ENCODE results near the gene MYBPH. TPM values are rescaled to one million over a fixed set of nuclear protein-coding genes. Genes with fewer than 3 reads are reported as not detected.

MYBPH gene
- total RNA-seq, 1 donor from 2014 or later, result not detected

DNA sequence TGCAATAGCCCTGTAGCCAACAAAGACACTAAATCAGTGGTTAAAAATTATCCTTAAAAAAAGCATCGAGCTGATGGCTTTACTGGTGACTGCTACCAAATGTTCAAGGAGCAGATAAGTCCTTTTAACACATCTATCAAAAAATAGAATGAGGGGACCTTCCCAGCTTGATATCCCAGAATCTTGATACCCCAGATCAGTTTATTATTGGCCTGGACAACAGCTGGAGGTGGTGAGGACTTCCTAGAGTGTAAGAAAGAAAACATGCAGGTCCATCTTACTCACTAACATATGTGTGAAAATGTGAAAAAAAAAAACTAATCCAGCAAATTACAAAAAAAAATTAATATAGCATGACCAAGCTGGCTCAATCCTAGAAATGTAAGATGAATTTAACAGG, 32.6 kb upstream of the MYBPH start:
- Mint-ChIP-seq H3K4me3 (no peak overlapping the region), H3K4me1 (no peaks in the 10 kb centered on the region), H3K36me3 (ENCODE audit: low read depth) (no peaks in the 10 kb centered on the region), H3K9me3 (no peaks in the 10 kb centered on the region), H3K27ac (no peak overlapping the region), H3K27me3 (peaks cover 19% of the 10 kb centered on the region)
- no peak for DNase-seq
- intact Hi-C loops (cut with micrococcal nuclease), result no loop called here

DNA sequence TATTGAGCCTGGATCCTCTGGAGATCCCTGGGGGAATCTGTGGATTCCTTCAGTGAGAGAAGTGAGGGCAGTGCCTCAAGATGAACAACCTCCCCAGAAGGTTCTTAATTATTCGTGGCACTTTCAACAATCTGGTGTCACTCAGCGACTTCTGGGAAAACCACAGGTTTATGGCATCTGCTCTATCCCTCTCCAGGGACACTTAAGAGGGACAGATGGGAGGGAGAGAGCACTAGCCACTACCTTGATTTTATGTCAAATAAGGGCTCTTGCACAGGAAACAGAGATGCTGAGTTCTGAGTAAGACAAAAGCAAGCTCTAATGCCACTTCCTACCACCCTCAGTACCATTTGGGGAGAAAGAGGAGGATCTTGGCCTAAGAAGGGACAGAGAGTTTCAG, 32.1 kb upstream of the MYBPH start:
- no peak for DNase-seq
- peaks cover 20% of the 10 kb centered on the region for H3K27me3 Mint-ChIP-seq

DNA sequence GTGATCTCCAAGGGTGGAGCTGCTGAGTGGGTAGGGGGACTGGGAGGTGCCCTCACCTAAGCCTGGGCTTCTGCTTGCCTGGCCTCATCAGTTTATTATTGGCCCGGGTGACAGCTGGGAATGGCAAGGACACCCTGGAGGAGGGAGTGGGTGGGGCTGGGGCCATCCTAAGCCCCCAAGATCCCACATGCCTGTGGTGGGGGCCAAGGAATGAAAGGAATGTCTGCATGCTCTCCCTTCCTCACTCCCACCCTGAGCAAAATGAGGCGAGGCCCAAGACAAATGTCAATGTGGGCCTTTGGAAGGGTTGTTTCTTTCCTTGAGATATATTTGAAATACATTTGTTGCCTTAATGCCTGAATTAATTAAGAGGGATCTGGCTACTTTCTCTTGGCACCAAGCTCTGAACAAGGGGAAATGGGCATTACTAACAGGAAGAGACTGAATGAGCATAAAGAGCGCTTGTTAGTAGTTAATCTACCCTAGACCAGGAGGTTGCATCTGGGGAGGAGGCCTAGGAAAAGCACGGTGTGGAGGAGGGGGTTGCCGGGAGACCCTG, 30.6 kb upstream of the MYBPH start:
- Mint-ChIP-seq H3K4me1 (no peaks in the 10 kb centered on the region), H3K9me3 (no peaks in the 10 kb centered on the region), H3K36me3 (ENCODE audit: low read depth) (no peaks in the 10 kb centered on the region), H3K27ac (no peak overlapping the region), H3K27me3 (peaks cover 22% of the 10 kb centered on the region), H3K4me3 (no peak overlapping the region)
- intact Hi-C loops (cut with micrococcal nuclease), result no loop called here
- no peak for DNase-seq

More for the DNA sequence above, 32.1 kb upstream of the MYBPH start:
- intact Hi-C loops (cut with micrococcal nuclease), result no loop called here
- H3K27ac Mint-ChIP-seq, result no peak overlapping the region
- H3K4me3 Mint-ChIP-seq, result no peak overlapping the region
- no peaks in the 10 kb centered on the region for H3K4me1 Mint-ChIP-seq
- no peaks in the 10 kb centered on the region for H3K36me3 Mint-ChIP-seq (ENCODE audit: low read depth)
- H3K9me3 Mint-ChIP-seq, result no peaks in the 10 kb centered on the region

GRCh38 chr1:203204756-203205155, 29.1 kb upstream of the MYBPH start:
- peaks cover 25% of the 10 kb centered on the region for H3K27me3 Mint-ChIP-seq
- H3K9me3 Mint-ChIP-seq, result no peaks in the 10 kb centered on the region
- intact Hi-C loops (cut with micrococcal nuclease), result no loop called here
- H3K4me3 Mint-ChIP-seq, result no peak overlapping the region
- no peaks in the 10 kb centered on the region for H3K4me1 Mint-ChIP-seq
- H3K36me3 Mint-ChIP-seq (ENCODE audit: low read depth), result no peaks in the 10 kb centered on the region
- no peak for DNase-seq
- H3K27ac Mint-ChIP-seq, result no peak overlapping the region

DNA sequence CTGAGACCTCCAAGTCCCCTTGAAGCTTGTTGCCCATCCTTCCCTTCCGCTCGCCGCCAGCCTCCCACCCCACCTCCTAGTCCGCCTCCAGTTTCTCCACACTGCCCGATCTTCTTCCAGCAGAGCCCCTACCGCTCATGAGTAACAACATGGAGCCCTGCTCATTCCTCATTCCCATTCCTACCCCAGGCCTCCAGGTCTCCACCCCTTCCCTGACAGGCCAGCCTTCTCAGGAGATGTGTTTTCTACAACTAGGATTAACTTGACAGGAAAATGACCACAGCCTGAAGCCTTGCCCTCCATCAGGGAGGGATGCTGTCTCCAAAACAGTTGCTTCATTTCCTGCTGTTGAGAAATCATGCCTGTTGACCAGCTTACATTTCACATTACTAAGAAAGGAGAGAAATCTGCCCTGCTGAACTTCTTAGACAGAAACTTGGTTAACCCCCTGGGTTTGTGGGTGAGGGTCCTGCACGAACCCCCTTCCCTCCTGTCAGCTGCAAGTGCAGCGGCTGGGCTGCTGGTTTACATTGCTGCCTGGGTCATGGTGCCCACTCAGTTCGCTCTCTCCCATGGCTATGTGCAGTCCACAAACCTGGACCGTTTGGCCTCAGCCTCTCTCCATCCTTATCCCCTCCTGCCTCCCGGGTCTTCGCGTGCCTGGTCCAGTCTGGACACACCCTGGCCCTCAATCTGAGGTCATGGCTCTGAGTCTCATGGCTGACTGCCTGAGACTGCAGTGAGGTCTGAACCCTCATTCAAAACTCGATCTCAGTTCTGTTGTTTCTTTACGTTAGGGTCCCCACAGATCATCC, 27.0 kb upstream of the MYBPH start:
- peaks cover 19% of the 10 kb centered on the region for H3K27me3 Mint-ChIP-seq
- H3K9me3 Mint-ChIP-seq, result no peaks in the 10 kb centered on the region
- no peak overlapping the region for H3K27ac Mint-ChIP-seq
- no peaks in the 10 kb centered on the region for H3K4me1 Mint-ChIP-seq
- H3K36me3 Mint-ChIP-seq (ENCODE audit: low read depth), result no peaks in the 10 kb centered on the region
- H3K4me3 Mint-ChIP-seq, result no peak overlapping the region
- intact Hi-C loops (cut with micrococcal nuclease), result no loop called here
- DNase-seq, result no peak

DNA sequence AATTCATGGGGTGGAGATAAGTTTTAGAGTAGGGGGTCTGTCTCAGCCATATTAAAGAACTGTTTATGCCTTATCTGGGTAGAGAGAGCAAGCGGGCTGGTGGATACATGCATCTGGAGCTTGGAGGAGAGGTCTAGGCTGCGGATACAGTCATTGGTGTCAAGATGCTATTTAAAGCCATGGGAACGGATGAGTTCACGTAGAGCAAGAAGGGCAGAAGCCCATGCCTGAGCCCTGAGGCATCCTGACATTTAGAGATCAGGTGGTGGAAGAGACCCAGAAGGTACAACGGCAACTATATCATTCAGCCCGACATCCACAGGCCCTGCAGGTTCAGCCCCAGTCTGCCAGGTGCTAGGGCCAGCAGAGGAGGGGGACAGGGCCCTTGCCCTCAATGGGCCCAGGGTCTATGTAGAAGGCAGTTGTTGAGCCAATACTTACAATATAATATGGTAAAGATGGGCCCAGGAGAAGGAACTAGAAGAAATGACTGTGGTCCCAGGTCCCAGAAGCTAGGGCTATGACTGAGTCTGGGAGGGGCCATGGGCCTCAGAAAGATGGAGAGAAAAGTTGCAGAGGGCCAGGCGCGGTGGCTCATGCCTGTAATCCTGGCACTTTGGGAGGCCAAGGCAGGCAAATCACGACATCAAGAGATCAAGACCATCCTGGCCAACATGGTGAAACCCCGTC, 26.0 kb upstream of the MYBPH start:
- H3K4me3 Mint-ChIP-seq, result no peak overlapping the region
- H3K4me1 Mint-ChIP-seq, result no peaks in the 10 kb centered on the region
- intact Hi-C loops (cut with micrococcal nuclease), result no loop called here
- H3K9me3 Mint-ChIP-seq, result no peaks in the 10 kb centered on the region
- H3K36me3 Mint-ChIP-seq (ENCODE audit: low read depth), result no peaks in the 10 kb centered on the region
- H3K27ac Mint-ChIP-seq, result no peak overlapping the region
- H3K27me3 Mint-ChIP-seq, result peaks cover 19% of the 10 kb centered on the region
- no peak for DNase-seq

DNA sequence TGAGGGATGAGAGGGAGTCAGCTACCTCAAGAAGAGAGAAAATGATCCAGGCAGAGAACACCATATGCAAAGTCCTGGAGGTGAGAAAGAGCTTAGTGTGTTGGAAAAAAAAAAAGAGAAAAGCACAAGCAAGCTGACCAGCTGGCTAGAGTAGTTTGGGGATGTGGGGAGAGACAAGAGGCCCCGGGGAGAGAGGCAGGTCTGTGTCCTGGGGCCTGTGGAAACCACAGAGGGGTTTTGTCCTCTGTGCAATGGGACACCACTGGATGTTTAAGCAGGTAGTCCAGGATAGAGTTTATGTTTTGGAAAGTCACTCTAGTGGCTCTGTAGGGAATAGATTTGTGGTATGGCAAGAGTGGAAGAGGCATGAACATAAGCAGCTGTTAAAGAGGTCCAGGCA, 25.3 kb upstream of the MYBPH start:
- no peak overlapping the region for H3K4me3 Mint-ChIP-seq
- H3K27ac Mint-ChIP-seq, result no peak overlapping the region
- DNase-seq, result no peak
- no peaks in the 10 kb centered on the region for H3K9me3 Mint-ChIP-seq
- H3K36me3 Mint-ChIP-seq (ENCODE audit: low read depth), result no peaks in the 10 kb centered on the region
- H3K27me3 Mint-ChIP-seq, result peaks cover 19% of the 10 kb centered on the region
- intact Hi-C loops (cut with micrococcal nuclease), result no loop called here
- H3K4me1 Mint-ChIP-seq, result no peaks in the 10 kb centered on the region

GRCh38 chr1:203199816-203200571, 24.4 kb upstream of the MYBPH start:
- Mint-ChIP-seq H3K4me1 (no peaks in the 10 kb centered on the region), H3K4me3 (no peak overlapping the region), H3K27me3 (peaks cover 24% of the 10 kb centered on the region), H3K27ac (no peak overlapping the region), H3K9me3 (no peaks in the 10 kb centered on the region), H3K36me3 (ENCODE audit: low read depth) (no peaks in the 10 kb centered on the region)
- DNase-seq, result no peak
- intact Hi-C loops (cut with micrococcal nuclease), result no loop called here

- Mint-ChIP-seq H3K27ac (no peak overlapping the region), H3K27me3 (peaks cover 24% of the 10 kb centered on the region)
- intact Hi-C loops (cut with micrococcal nuclease), result no loop called here
These were observed 23.8 kb upstream of the MYBPH start for GRCh38 chr1:203199481-203199815.

GRCh38 chr1:203199002-203199401, 23.4 kb upstream of the MYBPH start:
- intact Hi-C loops (cut with micrococcal nuclease), result no loop called here
- Mint-ChIP-seq H3K36me3 (ENCODE audit: low read depth) (no peaks in the 10 kb centered on the region), H3K9me3 (no peaks in the 10 kb centered on the region), H3K4me3 (no peak overlapping the region), H3K27me3 (peaks cover 24% of the 10 kb centered on the region), H3K27ac (no peak overlapping the region), H3K4me1 (no peaks in the 10 kb centered on the region)
- DNase-seq, result no peak

More at GRCh38 chr1:203199481-203199815, 23.8 kb upstream of the MYBPH start:
- Mint-ChIP-seq H3K9me3 (no peaks in the 10 kb centered on the region), H3K4me3 (no peak overlapping the region), H3K36me3 (ENCODE audit: low read depth) (no peaks in the 10 kb centered on the region), H3K4me1 (no peaks in the 10 kb centered on the region)
- no peak for DNase-seq

DNA sequence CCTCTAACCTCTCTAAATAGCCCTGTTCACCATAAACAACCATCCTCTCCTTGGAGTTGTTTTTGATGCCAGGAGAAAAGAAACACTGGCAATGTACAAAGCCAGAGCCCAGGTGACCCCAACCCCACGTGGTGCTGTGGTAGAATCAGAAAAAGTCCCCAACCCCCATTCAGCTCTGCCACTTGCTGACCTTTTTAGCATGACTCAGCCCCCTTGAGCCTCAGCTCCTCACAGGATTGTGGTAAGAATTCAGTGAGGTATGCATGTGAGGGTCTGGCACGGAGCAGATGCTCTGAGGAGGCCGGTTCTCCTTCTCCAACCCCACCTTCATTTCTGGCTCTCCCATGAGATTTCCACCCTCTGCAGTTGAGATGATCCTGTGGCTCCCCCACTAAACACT, 22.0 kb upstream of the MYBPH start:
- Mint-ChIP-seq H3K27me3 (peaks cover 18% of the 10 kb centered on the region), H3K36me3 (ENCODE audit: low read depth) (no peaks in the 10 kb centered on the region), H3K27ac (no peak overlapping the region), H3K9me3 (no peaks in the 10 kb centered on the region), H3K4me1 (no peaks in the 10 kb centered on the region), H3K4me3 (no peak overlapping the region)
- DNase-seq, result no peak
- intact Hi-C loops (cut with micrococcal nuclease), result no loop called here

DNA sequence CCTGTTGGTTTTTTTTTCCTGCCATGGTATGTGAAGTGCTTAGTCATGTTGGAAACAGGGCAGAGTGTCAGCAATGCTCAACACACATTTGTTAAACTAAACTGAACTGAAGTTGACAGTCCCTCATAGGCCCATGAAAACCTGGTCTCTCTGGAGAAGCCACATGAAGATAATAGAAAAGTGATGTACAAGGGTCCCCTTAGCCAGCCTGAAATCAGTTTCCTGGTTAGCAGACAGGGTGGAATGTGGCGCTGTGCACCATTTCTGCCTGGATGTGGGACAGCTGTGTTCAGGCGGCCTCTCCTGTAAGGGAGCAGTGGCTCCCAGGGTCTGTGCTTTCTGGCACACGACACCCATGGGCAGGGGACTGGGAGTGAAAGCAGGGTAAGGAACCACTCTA, 20.7 kb upstream of the MYBPH start:
- H3K9me3 Mint-ChIP-seq, result no peaks in the 10 kb centered on the region
- intact Hi-C loops (cut with micrococcal nuclease), result no loop called here
- H3K27me3 Mint-ChIP-seq, result peaks cover 18% of the 10 kb centered on the region
- H3K27ac Mint-ChIP-seq, result no peak overlapping the region
- H3K36me3 Mint-ChIP-seq (ENCODE audit: low read depth), result no peaks in the 10 kb centered on the region
- no peak overlapping the region for H3K4me3 Mint-ChIP-seq
- no peak for DNase-seq
- no peaks in the 10 kb centered on the region for H3K4me1 Mint-ChIP-seq

DNA sequence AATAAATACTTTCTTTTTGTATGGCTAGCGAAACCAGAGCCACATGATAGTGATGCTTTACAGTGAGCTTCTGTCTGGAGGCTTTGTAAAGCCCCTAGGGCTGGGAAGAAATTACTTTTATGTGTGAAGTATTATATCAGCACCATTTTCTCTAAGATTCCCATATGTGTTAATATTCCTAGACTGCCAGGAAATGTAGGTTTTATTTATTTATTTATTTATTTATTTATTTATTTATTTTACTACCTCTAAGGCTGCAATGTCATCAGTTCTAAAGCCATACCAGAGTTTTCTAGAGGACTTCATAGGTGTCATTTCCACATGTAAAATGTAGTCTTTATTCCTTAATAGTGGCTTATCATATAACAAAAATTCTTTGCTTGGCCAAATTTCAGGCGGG, 15.3 kb upstream of the MYBPH start:
- Mint-ChIP-seq H3K4me1 (no peaks in the 10 kb centered on the region), H3K4me3 (no peak overlapping the region), H3K36me3 (ENCODE audit: low read depth) (no peaks in the 10 kb centered on the region), H3K27me3 (peaks cover 28% of the 10 kb centered on the region), H3K9me3 (no peaks in the 10 kb centered on the region), H3K27ac (no peak overlapping the region)
- intact Hi-C loops (cut with micrococcal nuclease), result no loop called here
- no peak for DNase-seq

DNA sequence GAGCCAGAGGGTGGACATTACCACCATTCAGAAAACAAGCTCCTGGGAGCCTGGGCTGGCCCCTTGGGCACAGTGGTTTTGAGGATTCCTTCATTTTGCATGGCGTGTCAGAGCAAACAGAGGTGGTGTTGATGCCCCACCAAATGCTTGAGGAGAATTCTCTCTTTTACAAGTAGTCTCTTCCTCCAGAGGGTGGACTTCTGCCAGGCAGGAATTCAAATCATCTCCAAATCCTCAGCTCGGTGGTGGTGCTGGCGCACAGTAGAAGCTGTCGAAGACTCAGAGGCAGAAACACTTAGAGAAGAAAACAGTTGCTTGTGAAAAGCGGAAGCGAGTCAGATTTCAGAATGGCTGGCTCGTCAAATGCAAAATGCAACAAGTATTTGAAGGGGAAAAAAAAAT, 14.3 kb upstream of the MYBPH start:
- no peak overlapping the region for H3K4me3 Mint-ChIP-seq

More for the DNA sequence above, 14.3 kb upstream of the MYBPH start:
- intact Hi-C loops (cut with micrococcal nuclease), result no loop called here
- H3K36me3 Mint-ChIP-seq (ENCODE audit: low read depth), result no peaks in the 10 kb centered on the region
- H3K9me3 Mint-ChIP-seq, result no peaks in the 10 kb centered on the region
- H3K4me1 Mint-ChIP-seq, result no peaks in the 10 kb centered on the region
- no peak for DNase-seq
- peaks cover 23% of the 10 kb centered on the region for H3K27me3 Mint-ChIP-seq
- no peak overlapping the region for H3K27ac Mint-ChIP-seq

All from activated CD4-positive, alpha-beta T cell treated with anti-CD3 and anti-CD28 coated beads, Interleukin-2, amount 10 ng/mL, durations not matched to agents 24 days and 14 days (primary cell).